ENCODE measurements around the gene LAMA2. TPM values are rescaled to one million over a fixed set of nuclear protein-coding genes. Genes with fewer than 3 reads are reported as not detected.

The LAMA2 gene
- total RNA-seq, 4 donors from 2014 or later, result 154 to 331 (median 241) TPM

DNA sequence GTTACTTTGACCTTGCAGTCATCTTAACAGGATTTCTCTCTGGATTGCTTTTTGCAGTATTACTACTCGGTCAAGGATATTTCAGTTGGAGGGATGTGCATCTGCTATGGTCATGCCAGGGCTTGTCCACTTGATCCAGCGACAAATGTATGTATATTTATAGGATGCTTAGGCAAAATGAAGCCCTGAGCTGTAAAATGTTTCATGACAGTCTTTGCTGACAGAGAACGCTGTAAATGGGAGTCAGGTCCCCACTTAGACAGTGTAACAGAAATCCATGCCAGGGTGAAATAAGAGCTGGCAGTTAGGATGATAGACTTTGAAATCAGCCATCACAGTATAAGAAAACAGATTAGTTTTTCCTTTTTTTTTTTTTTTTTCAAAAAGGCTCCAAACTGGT lies 264.0 kb downstream of the LAMA2 start:
- TF ChIP-seq CTCF (IDR thresholded peaks at IDR 0.05; ENCODE audit: low read depth), result no peak

DNA sequence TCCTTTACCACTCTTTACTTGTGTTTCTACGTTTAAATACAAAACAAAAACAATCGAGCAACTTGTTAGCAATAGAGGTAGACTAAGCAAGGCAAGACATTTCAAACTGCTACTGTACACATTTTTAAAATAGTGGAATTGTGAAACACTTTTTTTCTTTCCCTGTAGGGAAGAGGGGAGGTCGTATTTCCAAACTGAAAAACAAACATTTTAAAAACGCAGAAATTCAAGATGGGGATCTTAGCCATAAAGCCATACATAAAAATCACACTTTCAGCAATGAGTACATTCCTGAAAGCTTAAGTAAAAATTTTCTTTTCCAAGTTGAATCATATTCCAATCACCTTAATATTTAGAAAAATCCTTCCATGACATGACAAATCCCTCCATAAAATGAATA lies 267.6 kb downstream of the LAMA2 start:
- no peak for TF ChIP-seq CTCF (IDR thresholded peaks at IDR 0.05; ENCODE audit: low read depth)

- TF ChIP-seq CTCF (IDR thresholded peaks at IDR 0.05; ENCODE audit: low read depth), result no peak
These were observed 270.3 kb downstream of the LAMA2 start for GRCh38 chr6:129153257-129153656.

DNA sequence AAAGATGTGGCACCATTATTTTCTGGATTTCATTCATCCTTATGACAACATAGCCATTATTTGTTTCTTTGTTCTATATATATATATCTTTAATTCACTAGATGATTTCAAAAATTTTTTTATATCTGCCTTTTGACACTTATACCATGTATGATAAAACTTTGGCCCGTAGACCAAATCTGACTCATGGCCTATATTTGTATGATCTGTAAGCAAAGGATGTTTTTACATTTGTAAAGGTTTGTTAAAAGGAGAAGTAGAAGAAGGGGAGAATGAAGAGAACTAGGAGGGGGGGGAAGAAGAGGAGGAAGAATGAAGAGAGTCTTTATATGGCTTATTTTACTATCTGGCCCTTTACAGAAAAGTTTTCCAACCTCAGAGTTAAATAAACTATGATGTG lies 279.7 kb downstream of the LAMA2 start:
- no peak for TF ChIP-seq CTCF (IDR thresholded peaks at IDR 0.05; ENCODE audit: low read depth)

GRCh38 chr6:129163551-129163950 lies 280.6 kb downstream of the LAMA2 start:
- TF ChIP-seq CTCF (IDR thresholded peaks at IDR 0.05; ENCODE audit: low read depth), result no peak

DNA sequence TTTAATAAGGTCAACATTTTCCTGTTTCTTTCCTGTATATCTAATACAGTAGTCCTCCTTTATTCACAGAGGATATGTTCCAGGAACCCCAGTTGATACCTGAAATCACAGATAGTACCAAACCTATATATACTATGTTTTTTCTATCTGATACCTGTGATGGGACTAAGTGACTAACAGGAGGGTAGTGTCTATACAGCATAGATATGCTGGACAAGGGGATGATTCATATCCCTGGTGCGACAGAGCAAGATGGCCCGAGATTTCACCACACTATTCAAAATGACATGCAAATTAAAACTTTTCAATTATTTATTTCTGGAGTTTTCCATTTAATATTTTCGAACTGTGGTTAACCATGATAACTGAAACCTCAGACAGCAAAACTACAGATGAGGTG lies 281.1 kb downstream of the LAMA2 start:
- no peak for TF ChIP-seq CTCF (IDR thresholded peaks at IDR 0.05; ENCODE audit: low read depth)

DNA sequence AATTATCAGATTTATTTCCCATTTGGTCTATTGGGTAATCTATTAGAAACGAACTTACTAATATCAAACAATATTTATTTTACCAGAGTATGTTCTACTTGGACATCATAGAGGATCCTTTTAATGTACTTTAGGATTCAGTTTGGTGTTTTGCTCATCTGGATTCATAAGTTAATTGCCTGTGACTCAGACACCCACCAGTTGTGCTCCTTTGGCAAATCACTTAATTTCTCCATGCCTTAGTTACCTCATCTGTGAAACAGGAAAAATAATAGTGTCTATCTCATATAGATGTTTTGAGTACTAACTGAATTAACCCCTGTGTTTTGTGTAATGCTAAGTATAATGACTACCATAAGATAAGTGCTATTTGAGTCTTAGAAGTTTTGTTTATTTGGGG lies 292.1 kb downstream of the LAMA2 start:
- no peak for TF ChIP-seq CTCF (IDR thresholded peaks at IDR 0.05; ENCODE audit: low read depth)

All from subcutaneous adipose tissue (tissue), 4 donors.